GM18519 (cell line): ENCODE data around the gene IDH3G.

Source experiments
- ATAC-seq: cut with Tn5 transposase; IDR thresholded peaks from one replicate; pipeline ENCODE4 v1.9.1; 2021; ENCODE audit warnings: mild to moderate bottlenecking, moderate library complexity; ENCODE audit not compliant: unreplicated experiment, low FRiP score

The IDH3G gene

DNA sequence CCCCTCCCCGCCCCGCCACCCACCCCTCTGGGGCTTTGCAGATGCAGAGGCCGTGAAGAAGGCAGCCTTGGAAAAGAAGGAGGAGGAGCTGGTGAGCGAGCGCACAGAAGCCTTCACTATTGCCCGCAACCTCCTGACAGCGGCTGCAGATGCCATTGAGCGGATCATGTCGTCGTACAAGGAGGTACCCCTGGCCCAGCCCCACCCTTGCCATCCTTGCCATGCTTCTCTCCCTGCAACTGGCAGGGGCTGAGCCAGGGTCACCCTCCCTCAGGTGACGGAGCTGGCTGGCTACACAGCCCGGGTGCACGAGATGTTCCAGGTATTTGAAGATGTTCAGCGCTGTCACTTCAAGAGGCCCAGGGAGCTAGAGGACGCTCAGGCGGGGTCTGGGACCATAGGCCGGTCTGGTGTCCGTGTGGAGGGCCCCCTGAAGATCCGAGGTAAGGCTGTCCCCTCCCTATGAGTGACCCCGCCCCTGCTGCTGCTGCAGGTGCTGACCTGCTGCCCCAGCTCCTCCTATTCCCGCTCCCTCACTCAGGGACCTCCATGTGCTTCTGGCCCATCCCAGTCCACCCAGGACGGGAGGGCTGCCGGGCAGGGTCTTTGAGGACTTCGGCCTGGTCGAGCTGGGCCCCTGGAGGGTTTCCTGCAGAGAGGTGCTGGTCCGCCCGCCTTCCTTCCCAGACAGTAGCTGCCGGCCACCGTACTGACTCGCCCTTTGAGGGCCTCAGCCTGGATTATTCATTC, 57.9 kb downstream of the IDH3G start:
- ATAC-seq, result no peak
